A549 (cell line): ENCODE measurements around the gene ABHD12. TPM values are rescaled to one million over a fixed set of nuclear protein-coding genes. Genes with fewer than 3 reads are reported as not detected.

Source experiments
- ATAC-seq, 2 experiments: fragments of 200-7000 bp in 1 of 2; fragments of >200 bp in 1 of 2; cut with Nextera tagmentation in 1 of 2; cut with Tn5 transposase in 1 of 2; 3 replicates each; pipeline versions ENCODE4 v1.8.0 to v1.9.1; 2018 to 2020; ENCODE audit warnings: mild to moderate bottlenecking in 1 of 2, moderate library complexity in 1 of 2
- CTCF ChIA-PET: fragments of 300-600 bp; sonication (Branson Sonifier 250); formaldehyde crosslinking; extraction: SDS; loops from one replicate; lab custom pipeline; 2021; ENCODE audit warnings: antibody characterized with exemption, inconsistent platforms; lab: Yijun Ruan, JAX
- POLR2A ChIA-PET: fragments of 350-600 bp; formaldehyde crosslinking; extraction: SDS; loops from one replicate; lab custom pipeline; 2021; ENCODE audit warnings: antibody characterized with exemption, inconsistent platforms; lab: Yijun Ruan, JAX
- DNase-seq, 2 experiments: peaks; one replicate each; pipeline versions ENCODE4 v3.0.0 to v3.0.0-alpha.2; 2011 to 2016; ENCODE audit warnings: low read depth in 1 of 2, low spot score in 1 of 2
- FAIRE-seq: peaks from 2 replicates; lab custom pipeline; 2011; peaks lifted over from hg19 to GRCh38; lab: Jason Lieb, UNC
- H3K27ac ChIP-seq, 2 experiments: fragments of >200 bp; sonication (Bioruptor Twin); formaldehyde crosslinking; 3 replicates each; pipeline ENCODE4 v1.5.1; 2016 to 2017
- H3K4me1 ChIP-seq: fragments of >200 bp; sonication (Bioruptor Twin); formaldehyde crosslinking; 3 replicates; pipeline ENCODE4 v1.6.1; 2016
- H3K4me2 ChIP-seq: fragments of >200 bp; sonication (Bioruptor Twin); formaldehyde crosslinking; 3 replicates; pipeline ENCODE4 v1.6.1; 2016
- H3K4me3 ChIP-seq: fragments of >200 bp; sonication (Bioruptor Twin); formaldehyde crosslinking; 3 replicates; pipeline ENCODE4 v1.5.1; 2016
- H3K9me3 ChIP-seq: fragments of >200 bp; sonication (Bioruptor Twin); formaldehyde crosslinking; 3 replicates; pipeline ENCODE4 v1.6.1; 2016
- BHLHE40 ChIP-seq: IDR thresholded peaks from 2 replicates; pipeline ENCODE4 v1.6.1; 2012; ENCODE audit warnings: low read depth, low read length, inconsistent platforms
- CHD4 ChIP-seq: fragments of 200-600 bp; sonication (generic); IDR thresholded peaks from 2 replicates; pipeline ENCODE4 v1.6.1; 2016; ENCODE audit warnings: antibody characterized with exemption, mild to moderate bottlenecking, borderline replicate concordance
- CTCF ChIP-seq: fragments of >200 bp; sonication (Bioruptor Twin); formaldehyde crosslinking; IDR thresholded peaks from 3 replicates; pipeline ENCODE4 v1.5.1; 2016
- HDAC2 ChIP-seq: fragments of 200-600 bp; sonication (generic); IDR thresholded peaks from 2 replicates; pipeline ENCODE4 v1.6.1; 2016
- HOXB5 ChIP-seq: fragments of 250-450 bp; sonication (Bioruptor Pico); IDR thresholded peaks from 2 replicates; pipeline ENCODE4 v1.5.0; 2020; ENCODE audit warnings: mild to moderate bottlenecking, moderate library complexity
- MAZ ChIP-seq: fragments of 150-350 bp; IDR thresholded peaks from 2 replicates; pipeline ENCODE4 v1.6.1; 2014; ENCODE audit warnings: antibody characterized with exemption, low read depth, low read length, borderline replicate concordance
- NR3C1 ChIP-seq: fragments of >200 bp; sonication (Bioruptor Twin); formaldehyde crosslinking; IDR thresholded peaks from 3 replicates; pipeline ENCODE4 v1.6.1; 2017
- RNF2 ChIP-seq: fragments of 200-600 bp; sonication (generic); IDR thresholded peaks from 2 replicates; pipeline ENCODE4 v1.6.1; 2016; ENCODE audit warnings: low read depth, mild to moderate bottlenecking, antibody characterized with exemption, moderate library complexity, borderline replicate concordance
- SMC3 ChIP-seq: fragments of >200 bp; sonication (Bioruptor Twin); formaldehyde crosslinking; IDR thresholded peaks from 3 replicates; pipeline ENCODE4 v1.6.1; 2018; ENCODE audit warnings: inconsistent platforms
- TFCP2L1 ChIP-seq: fragments of 250-450 bp; sonication (Bioruptor Pico); IDR thresholded peaks from 2 replicates; pipeline ENCODE4 v1.5.0; 2021; ENCODE audit warnings: mild to moderate bottlenecking
- ZC3H11A ChIP-seq: fragments of 450-650 bp; IDR thresholded peaks from 2 replicates; pipeline ENCODE4 v1.6.1; 2014; ENCODE audit warnings: antibody characterized with exemption, mild to moderate bottlenecking
- ZNF302 ChIP-seq: fragments of 250-450 bp; sonication (Bioruptor Pico); IDR thresholded peaks from 2 replicates; pipeline ENCODE4 v1.9.0; 2021; ENCODE audit warnings: inconsistent platforms, mild to moderate bottlenecking, moderate library complexity
- WGBS: methylation state at CpG from one replicate; pipeline ENCODE4 v1.1.6; 2017; ENCODE audit errors: missing lambda C conversion rate; 5-methylcytosine and 5-hydroxymethylcytosine counted together
- polyA plus RNA-seq, 4 experiments: library from polyadenylated mRNA; depleted of rRNA in 3 of 4; stranded (reverse); fragments of >200 nt; fragmentation: RNase III in 1 of 4; extraction: RNeasy Plus Mini Kit Qiagen cat#74134 plus additional on column Dnase treatment in 1 of 4; gene quantifications; 2 replicates in 3 of 4; 3 replicates in 1 of 4; pipeline ENCODE4 v1.2.3, GENCODE V29; 2011 to 2017
- TF ChIP-seq, protein P1 (sequence below): fragments of 200-600 bp; sonication (generic); IDR thresholded peaks from 2 replicates; pipeline ENCODE4 v1.6.1; 2016; ENCODE audit warnings: antibody characterized with exemption, mild to moderate bottlenecking, moderate library complexity
- TF ChIP-seq, protein P2 (sequence below): fragments of >200 bp; sonication (Bioruptor Twin); formaldehyde crosslinking; IDR thresholded peaks from 3 replicates; pipeline ENCODE4 v1.6.1; 2016

ABHD12 gene
- polyA plus RNA-seq, 2 of the 4 experiments (the other 2 are of a cell fraction) = 54.3 to 101 TPM

DNA sequence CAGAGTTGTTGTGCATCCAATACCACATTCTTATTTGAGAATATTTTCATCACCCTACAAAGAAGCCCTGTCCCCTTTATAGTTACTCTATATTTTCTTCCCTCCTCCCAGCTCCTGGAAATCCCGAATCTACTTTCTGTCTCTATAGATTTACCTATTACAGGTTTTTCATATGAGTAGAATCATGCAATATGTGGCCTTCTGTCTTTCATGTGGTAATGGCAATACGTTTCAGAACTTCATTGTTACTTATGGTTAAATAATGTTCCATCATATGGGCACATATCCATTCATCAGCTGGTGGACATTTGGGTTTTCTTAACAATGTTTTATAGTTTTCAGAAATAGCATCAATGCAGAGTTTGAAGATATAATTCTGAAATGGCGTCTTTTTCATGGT, 33.9 kb upstream of the ABHD12 start:
- FAIRE-seq = peak; percentile 77
- H3K27ac ChIP-seq = no peak overlapping the region
- no peak for TF ChIP-seq TFCP2L1 (CRISPR knock-in tag)
- no peak for ATAC-seq
- ChIA-PET POLR2A (no interaction called here), CTCF (interaction anchor here (1.3 kb wide), 1 partner anchor 26 kb away, joined by 3 read pairs; no protein-coding TSS in a partner anchor)
- 86% methylated on average over 3 of the region's 3 CpGs for WGBS
- no peak for DNase-seq
- H3K4me2 ChIP-seq = no peak overlapping the region
- H3K9me3 ChIP-seq = no peaks in the 10 kb centered on the region
- H3K4me1 ChIP-seq = no peaks in the 10 kb centered on the region
- H3K4me3 ChIP-seq = no peak overlapping the region

DNA sequence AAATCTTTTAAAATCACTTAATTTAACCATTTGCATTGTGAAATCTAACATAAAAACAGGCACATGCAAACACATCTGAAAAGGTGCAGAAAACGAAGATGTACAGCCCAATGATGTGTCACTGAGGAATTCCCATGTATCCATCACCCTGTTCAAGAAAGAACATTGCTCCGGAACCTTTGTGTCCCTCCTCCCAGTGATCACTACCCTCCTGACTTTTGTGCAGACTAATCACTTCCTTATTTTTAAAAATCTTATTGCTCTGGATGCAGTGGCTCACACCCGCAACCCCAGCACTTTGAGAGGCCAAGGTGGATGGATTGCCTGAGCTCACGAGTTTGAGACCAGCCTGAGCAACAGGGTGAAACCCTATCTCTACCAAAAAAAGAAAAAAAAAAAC, 31.4 kb upstream of the ABHD12 start:
- no peak overlapping the region for H3K4me3 ChIP-seq
- POLR2A ChIA-PET = no interaction called here
- no peak overlapping the region for H3K4me2 ChIP-seq
- DNase-seq (no peak), FAIRE-seq (no peak), ATAC-seq (no peak; a peak in 1 of 6 replicates)
- CTCF ChIA-PET = interaction anchor here (0.6 to 2.0 kb wide), 3 partner anchors 8 to 13 kb away, joined by 3 to 5 read pairs (median 3); no protein-coding TSS in a partner anchor
- H3K4me1 ChIP-seq = peaks cover 8% of the 10 kb centered on the region
- TF ChIP-seq HOXB5 (no peak), MAZ (no peak), ZNF302 (CRISPR knock-in tag) (no peak), HDAC2 (no peak), CHD4 (no peak), SMC3 (no peak), NR3C1 (no peak), CTCF (no peak), BHLHE40 (no peak), ZC3H11A (no peak)
- TF ChIP-seq, protein P1, sequence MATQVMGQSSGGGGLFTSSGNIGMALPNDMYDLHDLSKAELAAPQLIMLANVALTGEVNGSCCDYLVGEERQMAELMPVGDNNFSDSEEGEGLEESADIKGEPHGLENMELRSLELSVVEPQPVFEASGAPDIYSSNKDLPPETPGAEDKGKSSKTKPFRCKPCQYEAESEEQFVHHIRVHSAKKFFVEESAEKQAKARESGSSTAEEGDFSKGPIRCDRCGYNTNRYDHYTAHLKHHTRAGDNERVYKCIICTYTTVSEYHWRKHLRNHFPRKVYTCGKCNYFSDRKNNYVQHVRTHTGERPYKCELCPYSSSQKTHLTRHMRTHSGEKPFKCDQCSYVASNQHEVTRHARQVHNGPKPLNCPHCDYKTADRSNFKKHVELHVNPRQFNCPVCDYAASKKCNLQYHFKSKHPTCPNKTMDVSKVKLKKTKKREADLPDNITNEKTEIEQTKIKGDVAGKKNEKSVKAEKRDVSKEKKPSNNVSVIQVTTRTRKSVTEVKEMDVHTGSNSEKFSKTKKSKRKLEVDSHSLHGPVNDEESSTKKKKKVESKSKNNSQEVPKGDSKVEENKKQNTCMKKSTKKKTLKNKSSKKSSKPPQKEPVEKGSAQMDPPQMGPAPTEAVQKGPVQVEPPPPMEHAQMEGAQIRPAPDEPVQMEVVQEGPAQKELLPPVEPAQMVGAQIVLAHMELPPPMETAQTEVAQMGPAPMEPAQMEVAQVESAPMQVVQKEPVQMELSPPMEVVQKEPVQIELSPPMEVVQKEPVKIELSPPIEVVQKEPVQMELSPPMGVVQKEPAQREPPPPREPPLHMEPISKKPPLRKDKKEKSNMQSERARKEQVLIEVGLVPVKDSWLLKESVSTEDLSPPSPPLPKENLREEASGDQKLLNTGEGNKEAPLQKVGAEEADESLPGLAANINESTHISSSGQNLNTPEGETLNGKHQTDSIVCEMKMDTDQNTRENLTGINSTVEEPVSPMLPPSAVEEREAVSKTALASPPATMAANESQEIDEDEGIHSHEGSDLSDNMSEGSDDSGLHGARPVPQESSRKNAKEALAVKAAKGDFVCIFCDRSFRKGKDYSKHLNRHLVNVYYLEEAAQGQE = no peak
- TF ChIP-seq, protein P2, sequence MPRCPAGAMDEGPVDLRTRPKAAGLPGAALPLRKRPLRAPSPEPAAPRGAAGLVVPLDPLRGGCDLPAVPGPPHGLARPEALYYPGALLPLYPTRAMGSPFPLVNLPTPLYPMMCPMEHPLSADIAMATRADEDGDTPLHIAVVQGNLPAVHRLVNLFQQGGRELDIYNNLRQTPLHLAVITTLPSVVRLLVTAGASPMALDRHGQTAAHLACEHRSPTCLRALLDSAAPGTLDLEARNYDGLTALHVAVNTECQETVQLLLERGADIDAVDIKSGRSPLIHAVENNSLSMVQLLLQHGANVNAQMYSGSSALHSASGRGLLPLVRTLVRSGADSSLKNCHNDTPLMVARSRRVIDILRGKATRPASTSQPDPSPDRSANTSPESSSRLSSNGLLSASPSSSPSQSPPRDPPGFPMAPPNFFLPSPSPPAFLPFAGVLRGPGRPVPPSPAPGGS = no peak
- 89% methylated on average over 4 of the region's 4 CpGs for WGBS
- no peak overlapping the region for H3K27ac ChIP-seq
- no peaks in the 10 kb centered on the region for H3K9me3 ChIP-seq

- Histone ChIP-seq H3K4me2 (no peak overlapping the region), H3K4me1 (peaks cover 8% of the 10 kb centered on the region), H3K9me3 (no peaks in the 10 kb centered on the region), H3K4me3 (no peak overlapping the region), H3K27ac (no peak overlapping the region)
- TF ChIP-seq TFCP2L1 (CRISPR knock-in tag) = no peak
- TF ChIP-seq ZC3H11A = no peak
- TF ChIP-seq RNF2 = no peak
- no peak for TF ChIP-seq HDAC2
- ChIA-PET CTCF (interaction anchor here (1.5 kb wide), 1 partner anchor 12 kb away, joined by 3 read pairs; no protein-coding TSS in a partner anchor), POLR2A (interaction anchor here (0.6 kb wide), 1 partner anchor 18 kb away, joined by 3 read pairs; no protein-coding TSS in a partner anchor)
- DNase-seq (no peak), ATAC-seq (no peak; a peak in 1 of 6 replicates), FAIRE-seq (peak; percentile 70)
Observed at GRCh38 chr20:25421102-25421501, 30.5 kb upstream of the ABHD12 start.
